HEK293 (cell line): ENCODE data around the gene SLC23A3.

Source experiments
- BCL11A ChIP-seq: fragments of 450-650 bp; formaldehyde crosslinking; IDR thresholded peaks from 2 replicates; pipeline ENCODE4 v1.5.1; 2016; ENCODE audit warnings: low read depth, missing biosample characterization, missing genetic modification characterization
- CTCF ChIP-seq: fragments of 450-650 bp; formaldehyde crosslinking; IDR thresholded peaks from 2 replicates; pipeline ENCODE4 v1.5.1; 2016; ENCODE audit warnings: missing biosample characterization, missing genetic modification characterization
- OVOL3 ChIP-seq: fragments of 450-650 bp; formaldehyde crosslinking; IDR thresholded peaks from 2 replicates; pipeline ENCODE4 v1.5.1; 2016; ENCODE audit warnings: missing biosample characterization, missing genetic modification characterization
- ZBTB20 ChIP-seq: fragments of 450-650 bp; formaldehyde crosslinking; IDR thresholded peaks from 2 replicates; pipeline ENCODE4 v1.5.1; 2016; ENCODE audit warnings: missing biosample characterization, missing genetic modification characterization
- ZNF558 ChIP-seq: fragments of 450-650 bp; formaldehyde crosslinking; IDR thresholded peaks from 2 replicates; pipeline ENCODE4 v1.5.1; 2016; ENCODE audit warnings: missing biosample characterization, missing genetic modification characterization
- ZNF639 ChIP-seq: fragments of 450-650 bp; formaldehyde crosslinking; IDR thresholded peaks from 2 replicates; pipeline ENCODE4 v1.5.1; 2016; ENCODE audit warnings: missing biosample characterization, missing genetic modification characterization
- TF ChIP-seq, protein P1 (sequence below): fragments of 450-650 bp; formaldehyde crosslinking; IDR thresholded peaks from 2 replicates; pipeline ENCODE4 v1.5.1; 2016; ENCODE audit warnings: missing biosample characterization, missing genetic modification characterization

GRCh38 chr2:219158025-219158424 is 11.8 kb downstream of the SLC23A3 start:
- TF ChIP-seq CTCF (tag by site-specific recombination) (no peak), ZBTB20 (tag by site-specific recombination) (no peak), ZNF639 (no peak), ZNF558 (tag by site-specific recombination) (no peak), OVOL3 (tag by site-specific recombination) (no peak), BCL11A (tag by site-specific recombination) (no peak)
- TF ChIP-seq, protein P1, sequence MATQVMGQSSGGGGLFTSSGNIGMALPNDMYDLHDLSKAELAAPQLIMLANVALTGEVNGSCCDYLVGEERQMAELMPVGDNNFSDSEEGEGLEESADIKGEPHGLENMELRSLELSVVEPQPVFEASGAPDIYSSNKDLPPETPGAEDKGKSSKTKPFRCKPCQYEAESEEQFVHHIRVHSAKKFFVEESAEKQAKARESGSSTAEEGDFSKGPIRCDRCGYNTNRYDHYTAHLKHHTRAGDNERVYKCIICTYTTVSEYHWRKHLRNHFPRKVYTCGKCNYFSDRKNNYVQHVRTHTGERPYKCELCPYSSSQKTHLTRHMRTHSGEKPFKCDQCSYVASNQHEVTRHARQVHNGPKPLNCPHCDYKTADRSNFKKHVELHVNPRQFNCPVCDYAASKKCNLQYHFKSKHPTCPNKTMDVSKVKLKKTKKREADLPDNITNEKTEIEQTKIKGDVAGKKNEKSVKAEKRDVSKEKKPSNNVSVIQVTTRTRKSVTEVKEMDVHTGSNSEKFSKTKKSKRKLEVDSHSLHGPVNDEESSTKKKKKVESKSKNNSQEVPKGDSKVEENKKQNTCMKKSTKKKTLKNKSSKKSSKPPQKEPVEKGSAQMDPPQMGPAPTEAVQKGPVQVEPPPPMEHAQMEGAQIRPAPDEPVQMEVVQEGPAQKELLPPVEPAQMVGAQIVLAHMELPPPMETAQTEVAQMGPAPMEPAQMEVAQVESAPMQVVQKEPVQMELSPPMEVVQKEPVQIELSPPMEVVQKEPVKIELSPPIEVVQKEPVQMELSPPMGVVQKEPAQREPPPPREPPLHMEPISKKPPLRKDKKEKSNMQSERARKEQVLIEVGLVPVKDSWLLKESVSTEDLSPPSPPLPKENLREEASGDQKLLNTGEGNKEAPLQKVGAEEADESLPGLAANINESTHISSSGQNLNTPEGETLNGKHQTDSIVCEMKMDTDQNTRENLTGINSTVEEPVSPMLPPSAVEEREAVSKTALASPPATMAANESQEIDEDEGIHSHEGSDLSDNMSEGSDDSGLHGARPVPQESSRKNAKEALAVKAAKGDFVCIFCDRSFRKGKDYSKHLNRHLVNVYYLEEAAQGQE (tag by site-specific recombination), result no peak
